ENCODE results near the gene SORL1. TPM values are rescaled to one million over a fixed set of nuclear protein-coding genes. Genes with fewer than 3 reads are reported as not detected.
A peak's percentile ranks its signal among the peaks of the same experiment; 100 is the strongest.
"Not testable (repeated sequence)": the region's sequence is repeated elsewhere in the genome, so short reads cannot be mapped to it uniquely, and the experiment has no call there.

The SORL1 gene
- total and polyA plus RNA-seq, 2 of the 8 experiments (the other 6 are each of a cell fraction or from before 2014, with no cell fraction given) = 38.1 to 65.5 TPM

GRCh38 chr11:121569332-121570299, 117.5 kb downstream of the SORL1 start:
- POLR2A ChIA-PET (ENCODE audit: partially characterized antibody) = not testable (repeated sequence)

More at GRCh38 chr11:121569332-121570299, 117.5 kb downstream of the SORL1 start:
- not testable (repeated sequence) for H2BK12ac ChIP-seq (ENCODE audit: low read depth, low read length); H2BK5ac ChIP-seq (ENCODE audit: low read depth, low read length); H2BK15ac ChIP-seq (ENCODE audit: low read length); DNase-seq (ENCODE audit: low read depth in 1 of 2, low spot score in 2 of 2); H3K9me3 ChIP-seq (ENCODE audit: insufficient read depth in 2 of 2, low read depth in 1 of 2, low read length in 1 of 2); H3K23ac ChIP-seq (ENCODE audit: insufficient read length); H3K27ac ChIP-seq (ENCODE audit: low read depth, low read length); H3K79me1 ChIP-seq (ENCODE audit: low read depth, low read length); H3K56ac ChIP-seq (replicated peaks; ENCODE audit: insufficient read length, low read depth, low read length); H2BK20ac ChIP-seq (ENCODE audit: low read length); H3K4me3 ChIP-seq (ENCODE audit: extremely low read depth in 1 of 4, insufficient read depth in 2 of 4, low read depth in 3 of 4, low read length in 4 of 4); FAIRE-seq; H3K4me2 ChIP-seq (ENCODE audit: insufficient read depth in 1 of 2, low read depth in 2 of 2, low read length in 2 of 2); H3K4me1 ChIP-seq (replicated peaks in 1 of 4; ENCODE audit: control insufficient read depth in 3 of 4, insufficient read depth in 4 of 4, low read length in 3 of 4); H2AFZ ChIP-seq (ENCODE audit: low read length); H4K20me1 ChIP-seq (replicated peaks in 1 of 2; ENCODE audit: control insufficient read depth in 1 of 2, insufficient read depth in 2 of 2, low read length in 2 of 2); H4K8ac ChIP-seq (ENCODE audit: extremely low read depth, insufficient read depth, low read length); H4K91ac ChIP-seq (replicated peaks; ENCODE audit: insufficient read length, low read length); H3K4ac ChIP-seq (replicated peaks; ENCODE audit: insufficient read length, low read depth, low read length); H2BK120ac ChIP-seq (replicated peaks; ENCODE audit: low read depth, low read length); H3K79me2 ChIP-seq (ENCODE audit: control insufficient read depth in 1 of 2, insufficient read depth in 2 of 2, low read length in 2 of 2); H2AK5ac ChIP-seq (ENCODE audit: low read depth, low read length); H3K27me3 ChIP-seq (replicated peaks in 1 of 4; ENCODE audit: control insufficient read depth in 3 of 4, extremely low read depth in 1 of 4, insufficient read depth in 3 of 4, low read length in 3 of 4); H3K18ac ChIP-seq (ENCODE audit: extremely low read depth, low read length); H3K14ac ChIP-seq (ENCODE audit: insufficient read length); H3K23me2 ChIP-seq (ENCODE audit: low read depth, low read length); H3K9ac ChIP-seq (replicated peaks in 1 of 4; ENCODE audit: extremely low read depth in 1 of 4, low read depth in 3 of 4, low read length in 3 of 4); H4K5ac ChIP-seq (ENCODE audit: insufficient read length, low read depth, low read length)
- peak; percentile 89 for TF ChIP-seq YY1 (IDR thresholded peaks at IDR 0.05; ENCODE audit: low read depth, low read length)
- peaks cover 4 to 40% (median 32%) of the 10 kb centered on the region in 4 experiments; a peak in 7 of 8 replicates for H3K36me3 ChIP-seq (ENCODE audit: control insufficient read depth in 2 of 4, insufficient read depth in 4 of 4, low read length in 3 of 4)
- CTCF ChIA-PET (ENCODE audit: partially characterized antibody) = interaction anchor here (1.1 kb wide), 1 partner anchor 123 kb away, joined by 4 read pairs; no protein-coding TSS in a partner anchor
- 94% methylated on average over 30 of the region's 30 CpGs; no CpG with 5 or more reads in 1 of the 2 experiments for WGBS, 2 experiments (ENCODE audit: extremely low coverage in 1 of 2, insufficient coverage in 1 of 2, insufficient read length in 1 of 2, insufficient replicate concordance in 2 of 2, low coverage in 1 of 2, low lambda C conversion rate in 2 of 2, missing lambda C conversion rate in 1 of 2)

Data from H1 (cell line).